Omental fat pad (tissue), 4 donors: ENCODE results near the gene CUX1. TPM values are rescaled to one million over a fixed set of nuclear protein-coding genes. Genes with fewer than 3 reads are reported as not detected.
"Not testable (repeated sequence)": the region's sequence is repeated elsewhere in the genome, so short reads cannot be mapped to it uniquely, and the experiment has no call there.

Experiments
- ATAC-seq: fragments of 150-250 bp; one replicate; pipeline ENCODE4 v1.9.1; 2016; ENCODE audit warnings: mild to moderate bottlenecking, moderate library complexity; ENCODE audit not compliant: low FRiP score
- DNase-seq: peaks from one replicate; pipeline ENCODE4 v3.0.0-alpha.2; 2019; ENCODE audit warnings: low spot score
- total RNA-seq, 4 donors: library from RNA; depleted of rRNA; stranded (reverse); fragments of >200 nt; gene quantifications; one replicate each; pipeline ENCODE4 v1.1.0, GENCODE V29; 2016
- TF ChIP-seq, protein P1 (sequence below), 3 donors: fragments of 450-650 bp; IDR thresholded peaks; one replicate each; pipeline ENCODE4 v1.5.1; 2016 to 2017; ENCODE audit warnings: antibody characterized with exemption in 3 of 3, mild to moderate bottlenecking in 3 of 3, moderate library complexity in 2 of 3

Gene CUX1
- total RNA-seq, 4 donors from 2014 or later, result 67.6 to 141 (median 75.7) TPM

DNA sequence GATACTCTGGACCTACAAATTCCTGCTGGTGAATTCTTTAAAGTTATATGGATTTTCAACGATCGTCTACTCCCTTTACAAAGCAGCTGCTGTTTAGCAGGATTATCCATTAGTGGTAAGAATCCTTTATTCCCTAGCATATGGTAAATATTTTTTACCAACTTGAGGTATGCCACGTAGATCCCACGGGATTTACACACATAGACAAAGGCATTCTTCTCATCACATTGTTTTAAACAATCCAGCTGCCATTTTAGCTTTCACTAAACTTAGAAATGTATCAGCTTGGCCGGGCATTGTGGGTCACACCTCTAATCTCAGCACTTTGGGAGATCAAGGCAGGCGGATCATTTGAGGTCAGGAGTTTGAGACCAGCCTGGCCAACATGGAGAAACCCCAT lies 321.2 kb downstream of the CUX1 start:
- no peak for ATAC-seq
- no peak for DNase-seq
- TF ChIP-seq, protein P1, sequence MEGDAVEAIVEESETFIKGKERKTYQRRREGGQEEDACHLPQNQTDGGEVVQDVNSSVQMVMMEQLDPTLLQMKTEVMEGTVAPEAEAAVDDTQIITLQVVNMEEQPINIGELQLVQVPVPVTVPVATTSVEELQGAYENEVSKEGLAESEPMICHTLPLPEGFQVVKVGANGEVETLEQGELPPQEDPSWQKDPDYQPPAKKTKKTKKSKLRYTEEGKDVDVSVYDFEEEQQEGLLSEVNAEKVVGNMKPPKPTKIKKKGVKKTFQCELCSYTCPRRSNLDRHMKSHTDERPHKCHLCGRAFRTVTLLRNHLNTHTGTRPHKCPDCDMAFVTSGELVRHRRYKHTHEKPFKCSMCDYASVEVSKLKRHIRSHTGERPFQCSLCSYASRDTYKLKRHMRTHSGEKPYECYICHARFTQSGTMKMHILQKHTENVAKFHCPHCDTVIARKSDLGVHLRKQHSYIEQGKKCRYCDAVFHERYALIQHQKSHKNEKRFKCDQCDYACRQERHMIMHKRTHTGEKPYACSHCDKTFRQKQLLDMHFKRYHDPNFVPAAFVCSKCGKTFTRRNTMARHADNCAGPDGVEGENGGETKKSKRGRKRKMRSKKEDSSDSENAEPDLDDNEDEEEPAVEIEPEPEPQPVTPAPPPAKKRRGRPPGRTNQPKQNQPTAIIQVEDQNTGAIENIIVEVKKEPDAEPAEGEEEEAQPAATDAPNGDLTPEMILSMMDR (IDR thresholded peaks at IDR 0.05), result no peak

DNA sequence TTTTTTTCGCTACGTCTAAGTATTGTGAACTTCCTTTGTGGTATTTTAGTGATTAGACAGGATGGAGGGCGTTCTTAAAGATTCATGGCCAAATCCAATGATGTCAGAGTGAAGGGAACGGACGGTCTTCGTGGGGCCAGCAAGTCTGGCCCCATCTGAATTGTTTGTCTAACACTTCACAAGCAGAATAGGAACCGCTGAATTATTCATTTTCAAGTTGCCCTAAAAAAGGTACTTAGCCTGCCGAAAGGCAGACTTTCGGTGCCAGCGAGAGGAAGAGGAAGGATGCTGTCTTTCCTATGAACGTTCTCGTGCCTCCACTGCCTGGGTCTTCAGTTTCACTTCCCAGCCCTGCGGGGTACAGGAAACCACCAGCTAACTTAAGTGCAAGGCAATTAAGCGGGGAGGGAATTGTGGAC lies 323.5 kb downstream of the CUX1 start:
- no peak for ATAC-seq
- TF ChIP-seq, protein P1 (IDR thresholded peaks at IDR 0.05), result no peak
- DNase-seq, result no peak

DNA sequence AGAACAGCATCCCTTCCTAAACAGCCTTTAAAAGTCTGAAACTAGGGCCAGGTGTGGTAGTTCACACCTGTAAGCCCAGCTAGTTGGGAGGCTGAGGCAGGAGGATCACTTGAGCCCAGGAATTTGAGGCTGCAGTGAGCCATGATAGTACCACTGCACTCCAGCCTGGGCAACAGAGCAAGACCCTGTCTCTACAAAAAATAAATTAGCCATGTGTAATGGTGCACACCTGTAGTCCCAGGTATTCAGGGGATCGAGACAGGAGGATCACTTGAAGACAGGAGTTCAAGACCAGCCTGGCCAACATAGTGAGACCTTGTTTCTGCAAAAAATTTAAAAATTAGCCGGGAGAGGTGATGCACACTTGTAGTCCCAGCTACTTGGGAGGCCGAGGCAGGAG lies 325.0 kb downstream of the CUX1 start:
- not testable (repeated sequence) for DNase-seq, ATAC-seq

DNA sequence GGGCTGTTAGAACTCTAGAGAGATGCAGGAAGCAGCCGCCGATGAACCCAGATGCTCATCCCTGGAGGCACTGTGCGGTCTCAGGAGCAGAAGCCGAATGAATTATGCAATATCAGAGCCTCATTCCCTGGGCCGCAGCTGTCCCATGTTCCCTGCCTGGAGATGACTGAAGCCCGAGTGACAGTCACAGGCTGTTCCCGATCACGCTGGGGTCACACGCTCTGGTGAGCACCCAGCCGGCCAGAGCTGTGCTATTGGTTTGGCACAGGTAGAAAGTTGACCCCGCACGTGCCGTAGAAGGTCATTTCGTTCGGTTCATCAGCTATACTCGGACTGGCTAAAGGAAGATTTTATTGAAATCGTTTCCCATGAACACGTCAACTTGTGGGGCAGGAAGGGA lies 328.7 kb downstream of the CUX1 start:
- no peak for DNase-seq
- TF ChIP-seq, protein P1 (IDR thresholded peaks at IDR 0.05), result no peak
- ATAC-seq, result no peak

DNA sequence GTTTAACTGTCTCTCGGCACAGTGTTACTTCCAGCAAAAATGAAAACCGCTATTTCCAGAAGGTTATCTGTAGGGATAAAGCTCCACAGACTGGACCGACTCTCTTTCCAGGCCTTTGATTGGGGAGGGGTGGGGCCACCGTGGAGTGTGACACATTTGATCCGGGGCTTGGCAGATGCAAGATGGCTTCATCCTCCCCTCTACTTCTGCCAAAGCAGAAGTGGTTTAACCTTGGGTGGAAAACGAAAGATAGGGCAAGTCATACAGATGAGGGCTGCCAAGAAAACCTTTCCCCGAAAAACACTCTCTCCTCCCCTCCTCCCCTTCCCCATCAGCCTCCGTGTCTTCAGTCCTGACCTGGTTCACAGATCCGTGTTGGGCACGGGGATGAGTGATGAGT lies 329.6 kb downstream of the CUX1 start:
- TF ChIP-seq, protein P1 (IDR thresholded peaks at IDR 0.05), result no peak
- ATAC-seq, result peak; percentile 80
- no peak for DNase-seq

DNA sequence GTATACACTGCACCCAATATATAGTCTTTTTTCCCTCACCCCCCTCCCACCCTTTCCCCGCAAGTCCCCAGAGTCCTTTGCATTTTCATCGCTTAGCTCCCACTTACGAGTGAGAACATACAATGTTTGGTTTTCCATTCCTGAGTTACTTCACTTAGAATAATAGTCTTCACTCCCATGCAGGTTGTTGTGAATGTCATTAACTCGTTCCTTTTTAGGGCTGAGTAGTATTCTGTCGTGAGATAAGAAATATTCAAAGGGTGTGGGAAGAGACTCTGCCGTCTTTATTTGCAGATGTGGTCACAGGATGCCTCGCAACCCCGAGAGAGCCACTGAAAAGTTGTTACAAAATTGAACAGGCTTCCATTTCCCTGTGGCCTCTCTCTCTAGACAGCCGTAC lies 331.4 kb downstream of the CUX1 start:
- TF ChIP-seq, protein P1 (IDR thresholded peaks at IDR 0.05), result no peak
- DNase-seq (no peak), ATAC-seq (no peak)

DNA sequence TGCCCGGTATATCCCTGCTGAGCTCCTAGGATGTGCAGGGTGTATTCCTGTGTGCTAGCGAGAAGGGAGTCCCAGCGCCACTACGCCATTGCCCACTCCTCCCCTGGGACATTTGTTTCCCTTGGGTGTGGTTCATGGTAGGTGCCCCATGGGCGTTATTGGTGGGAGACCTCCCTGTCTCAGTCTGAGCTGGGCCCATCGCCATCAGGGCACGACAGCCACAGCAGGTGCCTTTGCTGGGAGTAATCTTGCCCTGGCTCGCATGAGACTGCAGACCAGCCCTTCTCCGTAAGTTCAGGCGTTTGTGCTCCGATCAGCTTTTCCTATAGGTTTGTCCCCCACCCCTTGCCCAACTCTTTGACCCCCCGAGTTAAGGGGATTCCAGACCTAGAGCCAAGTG lies 332.0 kb downstream of the CUX1 start:
- no peak for ATAC-seq
- TF ChIP-seq, protein P1 (IDR thresholded peaks at IDR 0.05), result no peak
- DNase-seq, result no peak

DNA sequence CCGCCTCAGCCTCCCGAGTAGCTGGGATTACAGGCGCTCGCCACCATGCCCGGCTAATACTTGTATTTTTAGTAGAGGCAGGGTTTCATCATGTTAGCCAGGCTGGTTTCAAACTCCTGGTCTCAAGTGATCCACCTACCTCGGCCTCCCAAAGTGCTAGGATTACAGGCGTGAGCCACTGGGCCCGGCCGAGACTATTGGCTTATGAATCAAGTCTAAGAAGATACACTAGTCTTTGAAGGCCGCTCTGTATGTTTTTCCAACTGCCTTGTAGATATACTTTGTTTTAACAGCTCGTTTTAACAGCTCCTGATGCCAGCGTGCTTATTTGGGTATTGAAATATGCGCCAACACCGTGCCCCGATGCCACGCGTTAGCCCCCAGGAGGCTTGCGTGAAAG lies 332.8 kb downstream of the CUX1 start:
- DNase-seq, result no peak
- ATAC-seq, result no peak
- TF ChIP-seq, protein P1 (IDR thresholded peaks at IDR 0.05), result no peak
